Ureter (tissue), 1 donor: Measurements from ENCODE around the gene SENP1. TPM values are rescaled to one million over a fixed set of nuclear protein-coding genes. Genes with fewer than 3 reads are reported as not detected.

Experiments used
- DNase-seq: peaks from one replicate; pipeline ENCODE4 v3.0.0-alpha.2; 2020; ENCODE audit warnings: low spot score
- total RNA-seq: library from RNA; stranded (reverse); gene quantifications from one replicate; pipeline ENCODE4 v1.2.4, GENCODE V29; 2023
- donor health status: DM: yes; HTN: yes; CAD: no.

Gene SENP1
- total RNA-seq, 1 donor from 2014 or later: 32.3 TPM

GRCh38 chr12:48067250-48067938 lies 38.5 kb downstream of the SENP1 start:
- DNase-seq: no peak

GRCh38 chr12:48065041-48065440 lies 40.8 kb downstream of the SENP1 start:
- DNase-seq: no peak

GRCh38 chr12:48063530-48063929 lies 42.3 kb downstream of the SENP1 start:
- no peak for DNase-seq

GRCh38 chr12:48061938-48062719 lies 43.8 kb downstream of the SENP1 start:
- no peak for DNase-seq

GRCh38 chr12:48060474-48060873 lies 45.4 kb downstream of the SENP1 start:
- DNase-seq: no peak

GRCh38 chr12:48058771-48059170 lies 47.1 kb downstream of the SENP1 start:
- DNase-seq: no peak

GRCh38 chr12:48054955-48055821 lies 50.7 kb downstream of the SENP1 start:
- no peak for DNase-seq

GRCh38 chr12:48053883-48054282 lies 52.0 kb downstream of the SENP1 start:
- no peak for DNase-seq

- DNase-seq: no peak
These were observed 52.8 kb downstream of the SENP1 start for GRCh38 chr12:48053122-48053521.

- DNase-seq: no peak
These were observed 54.2 kb downstream of the SENP1 start for GRCh38 chr12:48051681-48052080.

- DNase-seq: no peak
These were observed 55.7 kb downstream of the SENP1 start for GRCh38 chr12:48050174-48050573.

- no peak for DNase-seq
These were observed 59.8 kb downstream of the SENP1 start for GRCh38 chr12:48045965-48046518.

- DNase-seq: no peak
These were observed 60.6 kb downstream of the SENP1 start for GRCh38 chr12:48045061-48045846.

- DNase-seq: no peak
These were observed 61.5 kb downstream of the SENP1 start for GRCh38 chr12:48044396-48044795.

GRCh38 chr12:48043771-48044170 lies 62.1 kb downstream of the SENP1 start:
- no peak for DNase-seq

- no peak for DNase-seq
These were observed 64.1 kb downstream of the SENP1 start for GRCh38 chr12:48041591-48042423.

- DNase-seq: no peak
These were observed 65.5 kb downstream of the SENP1 start for GRCh38 chr12:48040354-48040753.

GRCh38 chr12:48039151-48039550 lies 66.7 kb downstream of the SENP1 start:
- DNase-seq: no peak

GRCh38 chr12:48038085-48038484 lies 67.8 kb downstream of the SENP1 start:
- no peak for DNase-seq

- DNase-seq: no peak
These were observed 68.5 kb downstream of the SENP1 start for GRCh38 chr12:48037267-48037915.
